Mesendoderm (in vitro differentiated cells): ENCODE results near the gene GPR176. TPM values are rescaled to one million over a fixed set of nuclear protein-coding genes. Genes with fewer than 3 reads are reported as not detected.

ENCODE experiments used
- DNase-seq: peaks from one replicate; pipeline ENCODE4 v3.0.0; 2013
- H2AK5ac ChIP-seq: 2 replicates; pipeline ENCODE4 v1.6.1; 2013; ENCODE audit warnings: low read length, inconsistent platforms
- H2BK120ac ChIP-seq: 2 replicates; pipeline ENCODE4 v1.6.1; 2013; ENCODE audit warnings: low read depth, mild to moderate bottlenecking, low read length, moderate library complexity, mixed read lengths
- H2BK15ac ChIP-seq: replicated peaks from 2 replicates; pipeline ENCODE4 v1.6.1; 2013; ENCODE audit warnings: low read depth, mild to moderate bottlenecking, moderate library complexity
- H2BK5ac ChIP-seq: 2 replicates; pipeline ENCODE4 v1.6.1; 2013; ENCODE audit warnings: low read length, inconsistent platforms
- H3K18ac ChIP-seq: 2 replicates; pipeline ENCODE4 v1.6.1; 2013; ENCODE audit warnings: mild to moderate bottlenecking, low read length, mixed read lengths
- H3K23ac ChIP-seq: one replicate; pipeline ENCODE4 v1.6.1; 2013; ENCODE audit warnings: low read length
- H3K27ac ChIP-seq: 2 replicates; pipeline ENCODE4 v1.5.1; 2013; ENCODE audit warnings: low read depth, mild to moderate bottlenecking, inconsistent platforms, low read length, moderate library complexity
- H3K27me3 ChIP-seq: 2 replicates; pipeline ENCODE4 v1.6.1; 2013; ENCODE audit warnings: low read length, control low read depth, mild to moderate bottlenecking, inconsistent platforms; ENCODE audit not compliant: insufficient read depth, poor library complexity
- H3K36me3 ChIP-seq: 2 replicates; pipeline ENCODE4 v1.6.1; 2013; ENCODE audit warnings: low read length, inconsistent platforms; ENCODE audit not compliant: control insufficient read depth, insufficient read depth
- H3K4ac ChIP-seq: one replicate; pipeline ENCODE4 v1.6.1; 2013; ENCODE audit warnings: low read depth, mild to moderate bottlenecking, low read length, moderate library complexity
- H3K4me1 ChIP-seq: 2 replicates; pipeline ENCODE4 v1.6.1; 2013; ENCODE audit warnings: low read depth, low read length, inconsistent platforms; ENCODE audit not compliant: control insufficient read depth
- H3K4me2 ChIP-seq: 2 replicates; pipeline ENCODE4 v1.6.1; 2013; ENCODE audit warnings: low read length
- H3K4me3 ChIP-seq: 2 replicates; pipeline ENCODE4 v1.5.1; 2013; ENCODE audit warnings: mild to moderate bottlenecking, low read length
- H3K56ac ChIP-seq: one replicate; pipeline ENCODE4 v1.6.1; 2013; ENCODE audit warnings: low read length
- H3K79me1 ChIP-seq: 2 replicates; pipeline ENCODE4 v1.6.1; 2013; ENCODE audit warnings: low read length, inconsistent platforms
- H3K79me2 ChIP-seq: 2 replicates; pipeline ENCODE4 v1.6.1; 2013; ENCODE audit warnings: mild to moderate bottlenecking, low read length; ENCODE audit not compliant: control insufficient read depth, insufficient read depth
- H3K9ac ChIP-seq: 2 replicates; pipeline ENCODE4 v1.6.1; 2013; ENCODE audit warnings: low read length, inconsistent platforms
- H4K5ac ChIP-seq: one replicate; pipeline ENCODE4 v1.6.1; 2013; ENCODE audit warnings: low read length
- H4K8ac ChIP-seq: one replicate; pipeline ENCODE4 v1.6.1; 2013; ENCODE audit warnings: low read depth, mild to moderate bottlenecking, control low read depth, low read length, moderate library complexity
- WGBS: extraction: QIAGEN DNeasy Blood & Tissue Kit; methylation state at CpG from one replicate; pipeline ENCODE4 v1.1.7; 2013; ENCODE audit warnings: low lambda C conversion rate, missing lambda C conversion rate; ENCODE audit not compliant: insufficient coverage; ENCODE audit errors: extremely low coverage; 5-methylcytosine and 5-hydroxymethylcytosine counted together
- polyA plus RNA-seq, 2 experiments: library from polyadenylated mRNA; stranded (reverse); fragments of 200-250 nt; gene quantifications; one replicate each; pipeline ENCODE4 v1.2.3, GENCODE V29; 2013

The GPR176 gene, protein sequence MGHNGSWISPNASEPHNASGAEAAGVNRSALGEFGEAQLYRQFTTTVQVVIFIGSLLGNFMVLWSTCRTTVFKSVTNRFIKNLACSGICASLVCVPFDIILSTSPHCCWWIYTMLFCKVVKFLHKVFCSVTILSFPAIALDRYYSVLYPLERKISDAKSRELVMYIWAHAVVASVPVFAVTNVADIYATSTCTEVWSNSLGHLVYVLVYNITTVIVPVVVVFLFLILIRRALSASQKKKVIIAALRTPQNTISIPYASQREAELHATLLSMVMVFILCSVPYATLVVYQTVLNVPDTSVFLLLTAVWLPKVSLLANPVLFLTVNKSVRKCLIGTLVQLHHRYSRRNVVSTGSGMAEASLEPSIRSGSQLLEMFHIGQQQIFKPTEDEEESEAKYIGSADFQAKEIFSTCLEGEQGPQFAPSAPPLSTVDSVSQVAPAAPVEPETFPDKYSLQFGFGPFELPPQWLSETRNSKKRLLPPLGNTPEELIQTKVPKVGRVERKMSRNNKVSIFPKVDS
- polyA plus RNA-seq (2013, experiment 1 of 2): 14.7 TPM
- 16.5 TPM for polyA plus RNA-seq (2013, experiment 2 of 2)

DNA sequence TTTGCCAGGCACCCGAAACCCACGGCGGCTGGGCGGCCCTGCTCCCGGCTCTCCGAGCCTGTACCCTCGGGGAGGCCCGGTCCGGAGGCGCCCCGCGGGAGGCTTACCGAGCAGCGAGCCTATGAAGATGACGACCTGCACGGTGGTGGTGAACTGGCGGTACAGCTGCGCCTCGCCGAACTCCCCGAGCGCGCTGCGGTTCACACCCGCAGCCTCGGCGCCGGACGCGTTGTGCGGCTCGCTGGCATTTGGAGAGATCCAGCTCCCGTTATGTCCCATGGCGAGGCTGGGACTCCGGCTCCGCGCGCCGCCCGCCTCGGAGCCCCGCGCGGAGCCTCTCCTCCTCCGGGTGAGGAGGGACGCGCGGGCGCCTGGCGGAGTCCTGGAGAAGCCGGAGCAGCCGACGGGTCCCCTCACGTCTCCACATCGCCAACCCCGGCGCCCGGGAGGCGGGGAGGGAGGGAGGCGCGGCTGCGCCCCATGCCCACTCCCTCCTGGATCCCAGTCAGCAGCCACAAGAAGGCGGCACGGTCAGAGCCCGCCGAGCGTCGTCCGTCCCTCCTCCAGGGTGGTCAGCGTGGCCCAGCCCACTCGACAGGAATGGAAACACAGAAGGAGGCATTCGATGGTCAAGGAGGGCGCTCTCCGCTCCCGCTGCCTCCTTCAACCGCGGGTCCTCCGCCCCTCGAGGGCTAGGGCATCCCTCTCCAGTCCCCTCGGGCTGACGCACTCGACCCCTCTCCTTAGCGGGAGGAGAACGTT, at the start of gene GPR176:
Gene GPR176, minus strand, starts transcription at position 519 of the 762 bp plus-strand sequence. Its CDS starts 240 bp downstream, at position 279.
- Histone ChIP-seq H2BK120ac (peak within 1 kb of the TSS; percentile 40), H3K56ac (peak within 1 kb of the TSS; percentile 93), H3K9ac (peak within 1 kb of the TSS; percentile 83), H2BK5ac (no peak within 1 kb of the TSS), H2BK15ac (no peak within 1 kb of the TSS), H3K18ac (peak within 1 kb of the TSS; percentile 63), H3K36me3 (no peaks in the 10 kb centered on the region), H3K23ac (peak within 1 kb of the TSS; percentile 94), H3K4me1 (no peaks in the 10 kb centered on the region), H3K79me2 (peaks cover 14% of the 10 kb centered on the region), H3K4me3 (peak within 1 kb of the TSS; percentile 74), H3K4me2 (peak within 1 kb of the TSS; percentile 97), H4K8ac (peak within 1 kb of the TSS; percentile 77), H3K27me3 (no peaks in the 10 kb centered on the region), H3K27ac (no peak within 1 kb of the TSS), H4K5ac (peak within 1 kb of the TSS; percentile 65), H3K79me1 (no peaks in the 10 kb centered on the region), H2AK5ac (no peak within 1 kb of the TSS), H3K4ac (peak within 1 kb of the TSS; percentile 96)
- no CpG with 5 or more reads among the region's 84 CpGs for WGBS
- peak; percentile 77 for DNase-seq

DNA sequence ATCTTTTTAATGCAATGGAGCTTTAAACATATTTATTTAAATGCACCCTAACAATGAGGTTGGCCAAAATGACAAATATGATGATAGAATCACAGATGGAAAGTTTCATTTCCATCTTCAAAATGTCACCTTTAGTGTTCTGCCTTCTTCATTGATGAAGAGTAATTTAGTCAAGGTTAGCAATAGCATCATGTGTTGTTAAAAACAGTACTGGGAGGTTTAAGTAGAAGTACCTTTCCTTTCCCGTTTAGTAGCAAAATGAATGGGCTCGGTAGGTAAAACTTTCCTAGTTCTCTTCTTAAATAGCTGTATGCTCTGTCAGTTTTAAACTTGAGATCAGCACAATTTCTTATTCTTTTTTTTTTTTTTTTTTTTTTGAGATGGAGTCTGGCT, 48.9 kb upstream of the GPR176 start:
- H3K4me3 ChIP-seq: no peak overlapping the region
- no peaks in the 10 kb centered on the region for H3K4me1 ChIP-seq
- no peaks in the 10 kb centered on the region for H3K79me1 ChIP-seq
- no peaks in the 10 kb centered on the region for H3K36me3 ChIP-seq
- no CpG with 5 or more reads among the region's 2 CpGs for WGBS
- no peak overlapping the region for H3K23ac ChIP-seq
- H2AK5ac ChIP-seq: no peak overlapping the region
- no peak overlapping the region for H3K4me2 ChIP-seq
- H2BK15ac ChIP-seq: no peak overlapping the region
- H4K8ac ChIP-seq: no peak overlapping the region
- no peak for DNase-seq
- H3K27ac ChIP-seq: no peak overlapping the region
- no peak overlapping the region for H4K5ac ChIP-seq
- no peak overlapping the region for H2BK5ac ChIP-seq
- no peak overlapping the region for H3K18ac ChIP-seq
- no peak overlapping the region for H2BK120ac ChIP-seq
- no peak overlapping the region for H3K9ac ChIP-seq
- no peak overlapping the region for H3K56ac ChIP-seq
- no peaks in the 10 kb centered on the region for H3K27me3 ChIP-seq
- H3K4ac ChIP-seq: no peak overlapping the region
- no peaks in the 10 kb centered on the region for H3K79me2 ChIP-seq

DNA sequence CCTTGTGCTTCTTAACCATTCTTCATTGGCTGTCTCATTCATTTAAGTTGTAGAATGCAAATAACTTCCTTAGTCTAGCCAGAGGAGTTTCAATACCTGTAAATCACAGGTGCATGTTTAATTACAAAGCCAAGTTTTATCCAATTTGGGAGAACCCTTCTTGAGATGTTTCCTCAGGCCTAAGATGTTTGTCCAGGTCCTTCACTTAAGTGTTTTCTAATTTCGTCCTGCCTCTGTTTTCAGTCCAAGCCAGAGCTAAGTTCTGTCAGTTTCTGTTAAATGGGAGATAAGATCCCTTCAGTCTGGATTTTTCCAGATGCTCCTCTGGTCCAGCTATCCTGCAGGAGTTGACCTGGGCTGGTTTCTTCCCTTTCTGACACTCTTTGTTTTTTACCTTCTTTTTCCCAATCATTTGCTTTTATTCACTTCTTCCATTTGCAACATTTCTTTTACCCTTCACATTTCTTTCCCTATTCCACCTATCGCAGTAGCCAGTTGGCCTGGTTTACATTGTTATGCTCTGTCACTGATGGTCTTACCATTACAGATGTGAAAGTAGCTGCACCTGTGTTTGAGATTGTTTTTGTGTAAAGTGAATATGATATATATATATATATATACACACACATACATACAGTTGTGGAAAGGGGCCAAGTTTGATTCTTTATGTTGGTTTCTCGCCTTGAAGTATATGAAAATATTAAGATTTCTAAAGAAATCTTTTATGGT, 48.4 kb upstream of the GPR176 start:
- Histone ChIP-seq H2BK120ac (no peak overlapping the region), H4K5ac (no peak overlapping the region), H3K4me1 (no peaks in the 10 kb centered on the region), H3K4me3 (no peak overlapping the region), H3K9ac (no peak overlapping the region), H3K27ac (no peak overlapping the region), H3K27me3 (no peaks in the 10 kb centered on the region), H3K36me3 (no peaks in the 10 kb centered on the region), H2BK5ac (no peak overlapping the region), H3K23ac (no peak overlapping the region), H3K79me1 (no peaks in the 10 kb centered on the region), H3K79me2 (no peaks in the 10 kb centered on the region), H3K18ac (no peak overlapping the region), H2BK15ac (no peak overlapping the region), H3K4ac (no peak overlapping the region), H2AK5ac (no peak overlapping the region), H3K56ac (no peak overlapping the region), H4K8ac (no peak overlapping the region), H3K4me2 (no peak overlapping the region)
- no peak for DNase-seq
- 100% methylated on average over 1 of the region's 3 CpGs for WGBS

DNA sequence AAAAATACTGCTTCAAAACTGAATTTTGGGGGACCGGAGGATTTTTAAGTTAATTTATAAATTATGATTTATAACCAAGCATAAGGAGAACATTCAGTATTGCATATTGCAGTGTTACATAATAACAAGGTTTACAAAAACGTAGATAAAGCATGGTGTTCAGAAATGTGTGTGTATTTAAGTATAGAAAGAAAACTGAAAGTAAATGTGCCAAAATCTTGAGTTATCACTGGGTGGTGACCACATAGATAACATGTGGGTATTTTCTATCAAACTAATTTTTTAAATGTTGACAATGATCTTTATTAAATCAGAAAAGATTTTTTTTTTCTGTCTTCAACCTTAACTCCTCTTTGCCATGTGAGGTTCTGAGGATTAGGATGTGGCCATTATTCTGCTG, 46.5 kb upstream of the GPR176 start:
- Histone ChIP-seq H3K36me3 (no peaks in the 10 kb centered on the region), H3K79me1 (no peaks in the 10 kb centered on the region)
- WGBS: no CpG with 5 or more reads among the region's 2 CpGs

DNA sequence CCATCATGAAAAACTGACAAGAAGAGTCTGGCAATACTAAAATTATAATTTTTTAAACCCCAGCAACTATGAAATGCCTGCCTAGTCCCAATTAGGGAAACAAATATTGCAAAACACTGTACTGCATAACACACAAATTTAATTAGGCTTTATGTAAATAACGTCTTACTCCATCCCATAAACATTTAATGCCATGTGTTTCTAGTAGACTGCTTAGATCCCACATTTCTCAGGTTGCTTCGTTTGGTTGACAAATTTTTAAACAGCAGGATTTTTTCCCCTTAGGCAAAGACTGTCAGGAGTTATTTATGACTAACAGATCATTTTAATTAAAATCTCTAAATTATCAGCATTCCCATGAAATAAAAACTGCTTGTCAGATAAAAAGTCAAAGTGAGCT, 43.7 kb upstream of the GPR176 start:
- no peak overlapping the region for H2AK5ac ChIP-seq

More for the DNA sequence above, 46.5 kb upstream of the GPR176 start:
- H3K4me1 ChIP-seq: no peaks in the 10 kb centered on the region
- no peak overlapping the region for H2BK15ac ChIP-seq
- H2AK5ac ChIP-seq: no peak overlapping the region
- no peak overlapping the region for H3K4me3 ChIP-seq
- DNase-seq: no peak
- H3K27ac ChIP-seq: no peak overlapping the region
- H3K23ac ChIP-seq: no peak overlapping the region
- H3K4me2 ChIP-seq: no peak overlapping the region
- no peak overlapping the region for H4K8ac ChIP-seq
- no peak overlapping the region for H2BK120ac ChIP-seq
- no peak overlapping the region for H3K9ac ChIP-seq
- H4K5ac ChIP-seq: no peak overlapping the region
- no peak overlapping the region for H3K56ac ChIP-seq
- H3K27me3 ChIP-seq: no peaks in the 10 kb centered on the region
- no peaks in the 10 kb centered on the region for H3K79me2 ChIP-seq
- H3K18ac ChIP-seq: no peak overlapping the region
- H2BK5ac ChIP-seq: no peak overlapping the region
- H3K4ac ChIP-seq: no peak overlapping the region

More for the DNA sequence above, 43.7 kb upstream of the GPR176 start:
- no peak overlapping the region for H3K23ac ChIP-seq
- H2BK120ac ChIP-seq: no peak overlapping the region
- no peaks in the 10 kb centered on the region for H3K36me3 ChIP-seq
- no peak overlapping the region for H3K4me2 ChIP-seq
- H3K18ac ChIP-seq: no peak overlapping the region
- no peaks in the 10 kb centered on the region for H3K4me1 ChIP-seq
- no peak overlapping the region for H3K9ac ChIP-seq
- H3K27ac ChIP-seq: no peak overlapping the region
- no peak overlapping the region for H4K5ac ChIP-seq
- no peak overlapping the region for H2BK5ac ChIP-seq
- H3K27me3 ChIP-seq: no peaks in the 10 kb centered on the region
- no CpG with 5 or more reads among the region's 2 CpGs for WGBS
- no peak overlapping the region for H4K8ac ChIP-seq
- no peaks in the 10 kb centered on the region for H3K79me2 ChIP-seq
- no peak overlapping the region for H3K4ac ChIP-seq
- H3K56ac ChIP-seq: no peak overlapping the region
- H3K4me3 ChIP-seq: no peak overlapping the region
- DNase-seq: no peak
- H3K79me1 ChIP-seq: no peaks in the 10 kb centered on the region
- no peak overlapping the region for H2BK15ac ChIP-seq
